Activated gamma-delta T cell treated with anti-CD3 and anti-CD28 coated beads, Interleukin-2, amount 50 U/mL, for 16 hours (primary cell): ENCODE data around the gene STRIP2.
A peak's percentile ranks its signal among the peaks of the same experiment; 100 is the strongest.
"Not testable (repeated sequence)": the region's sequence is repeated elsewhere in the genome, so short reads cannot be mapped to it uniquely, and the experiment has no call there.

ENCODE experiments used
- DNase-seq: peaks from one replicate; pipeline ENCODE4 v3.0.0-alpha.2; 2020; ENCODE audit warnings: low read depth

The STRIP2 gene

GRCh38 chr7:129433847-129434674, at the start of gene STRIP2:
Gene STRIP2, plus strand, starts transcription at chr7:129434432. Its CDS starts 41 bp downstream, at chr7:129434473.
- peak; percentile 83 for DNase-seq

GRCh38 chr7:129385116-129385515, 49.1 kb upstream of the STRIP2 start:
- DNase-seq = no peak

GRCh38 chr7:129385598-129385997, 48.6 kb upstream of the STRIP2 start:
- no peak for DNase-seq

- DNase-seq = no peak
Measured at GRCh38 chr7:129386506-129386905, 47.7 kb upstream of the STRIP2 start.

GRCh38 chr7:129387537-129387936, 46.7 kb upstream of the STRIP2 start:
- DNase-seq = no peak

GRCh38 chr7:129388333-129389098, 45.7 kb upstream of the STRIP2 start:
- no peak for DNase-seq

- DNase-seq = no peak
Measured at GRCh38 chr7:129389829-129390228, 44.4 kb upstream of the STRIP2 start.

GRCh38 chr7:129390314-129390713, 43.9 kb upstream of the STRIP2 start:
- DNase-seq = no peak

GRCh38 chr7:129391546-129392171, 42.6 kb upstream of the STRIP2 start:
- no peak for DNase-seq

GRCh38 chr7:129393255-129393654, 41.0 kb upstream of the STRIP2 start:
- no peak for DNase-seq

GRCh38 chr7:129394101-129394500, 40.1 kb upstream of the STRIP2 start:
- DNase-seq = no peak

GRCh38 chr7:129394982-129395914, 39.0 kb upstream of the STRIP2 start:
- no peak for DNase-seq

GRCh38 chr7:129401228-129401966, 32.8 kb upstream of the STRIP2 start:
- DNase-seq = no peak

- no peak for DNase-seq
Measured at GRCh38 chr7:129401967-129402860, 32.0 kb upstream of the STRIP2 start.

GRCh38 chr7:129405527-129405926, 28.7 kb upstream of the STRIP2 start:
- no peak for DNase-seq

GRCh38 chr7:129410238-129410637, 24.0 kb upstream of the STRIP2 start:
- not testable (repeated sequence) for DNase-seq

- no peak for DNase-seq
Measured at GRCh38 chr7:129412501-129412900, 21.7 kb upstream of the STRIP2 start.

- no peak for DNase-seq
Measured at GRCh38 chr7:129417073-129417472, 17.2 kb upstream of the STRIP2 start.

- no peak for DNase-seq
Measured at GRCh38 chr7:129421717-129422250, 12.4 kb upstream of the STRIP2 start.

GRCh38 chr7:129422727-129423126, 11.5 kb upstream of the STRIP2 start:
- no peak for DNase-seq
